Neutrophil (primary cell): ENCODE measurements around the gene ZC3H8.

Experiments
- H3K27ac ChIP-seq: fragments of 200-600 bp; sonication (generic); 2 replicates; pipeline ENCODE4 v1.5.1; 2016; ENCODE audit warnings: mild to moderate bottlenecking, moderate library complexity
- H3K27me3 ChIP-seq: fragments of 200-600 bp; sonication (generic); 2 replicates; pipeline ENCODE4 v1.6.0; 2016; ENCODE audit warnings: mild to moderate bottlenecking
- H3K36me3 ChIP-seq: fragments of 200-600 bp; sonication (generic); 2 replicates; pipeline ENCODE4 v1.5.1; 2017
- H3K4me1 ChIP-seq, 2 experiments: fragments of 200-600 bp in 1 of 2; sonication (generic) in 1 of 2; 1 replicate in 1 of 2; 2 replicates in 1 of 2; pipeline versions ENCODE4 v1.5.1 to v1.6.1; 2013 to 2016; ENCODE audit warnings: low read depth in 1 of 2, low read length in 1 of 2, mild to moderate bottlenecking in 1 of 2, moderate library complexity in 1 of 2; ENCODE audit not compliant: control insufficient read depth in 1 of 2, insufficient read depth in 1 of 2
- H3K4me3 ChIP-seq, 2 experiments: fragments of 200-600 bp in 1 of 2; sonication (generic) in 1 of 2; 1 replicate in 1 of 2; 2 replicates in 1 of 2; pipeline ENCODE4 v1.5.1; 2013 to 2016; ENCODE audit warnings: low read depth in 1 of 2, low read length in 1 of 2, mild to moderate bottlenecking in 1 of 2, moderate library complexity in 1 of 2
- H3K9me3 ChIP-seq: fragments of 200-600 bp; sonication (generic); 2 replicates; pipeline ENCODE4 v1.5.1; 2016
- CTCF ChIP-seq: fragments of 200-600 bp; sonication (generic); IDR thresholded peaks from 2 replicates; pipeline ENCODE4 v1.5.1; 2016; ENCODE audit warnings: antibody characterized with exemption

Gene ZC3H8

GRCh38 chr2:112257575-112257974 lies 2.7 kb upstream of the ZC3H8 start:
- no peak for TF ChIP-seq CTCF
- Histone ChIP-seq H3K36me3 (no peaks in the 10 kb centered on the region), H3K27me3 (no peaks in the 10 kb centered on the region), H3K9me3 (no peaks in the 10 kb centered on the region), H3K4me1 (peaks cover 58 to 64% of the 10 kb centered on the region in 2 experiments), H3K27ac (peak overlapping the region; percentile 83), H3K4me3 (no peak overlapping the region)

DNA sequence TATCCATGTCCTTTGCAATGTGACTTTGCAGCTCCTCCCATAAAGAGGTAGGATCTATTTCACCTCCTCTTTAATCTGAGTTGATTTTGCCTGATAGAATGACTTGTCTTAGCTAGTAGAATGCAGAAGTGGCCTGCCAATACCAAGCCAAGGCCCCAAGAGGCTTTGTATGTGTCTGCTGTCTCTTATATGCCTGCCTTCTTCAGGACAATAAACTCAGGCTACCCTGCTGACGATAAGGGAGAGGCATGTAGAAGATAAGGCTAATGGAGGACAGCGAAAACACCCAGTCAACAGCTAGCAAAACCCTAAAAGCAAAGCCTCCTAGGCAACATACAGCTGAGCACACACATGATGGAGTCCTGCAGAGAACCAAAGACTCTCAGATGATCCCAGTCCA lies 1.8 kb upstream of the ZC3H8 start:
- H3K4me3 ChIP-seq = no peak overlapping the region
- H3K36me3 ChIP-seq = no peaks in the 10 kb centered on the region
- H3K27ac ChIP-seq = peak overlapping the region; percentile 83
- TF ChIP-seq CTCF = no peak
- no peaks in the 10 kb centered on the region for H3K9me3 ChIP-seq
- H3K4me1 ChIP-seq = peaks cover 58 to 64% of the 10 kb centered on the region in 2 experiments
- H3K27me3 ChIP-seq = no peaks in the 10 kb centered on the region

DNA sequence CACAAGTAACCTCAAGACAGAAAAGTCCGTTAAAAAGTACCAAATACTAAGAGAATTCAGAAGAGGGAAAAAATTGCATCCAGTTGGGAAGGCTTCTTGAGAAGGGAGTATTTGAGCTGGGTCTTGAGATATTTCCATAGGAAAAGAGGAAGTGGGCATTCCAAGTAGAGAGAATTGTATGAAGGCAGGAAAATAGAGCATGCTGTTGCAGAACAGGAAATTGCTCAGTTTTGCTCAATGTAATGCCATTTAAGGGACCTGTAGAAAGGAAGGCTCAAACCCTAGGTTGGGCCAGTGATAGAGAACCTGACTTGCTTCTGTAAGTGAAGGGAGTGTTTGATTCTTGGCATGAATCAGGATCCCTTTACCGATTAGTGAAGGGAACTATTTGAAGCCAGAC lies 1.0 kb upstream of the ZC3H8 start:
- Histone ChIP-seq H3K36me3 (no peaks in the 10 kb centered on the region), H3K4me3 (peak overlapping the region; percentile 15 to 83)

DNA sequence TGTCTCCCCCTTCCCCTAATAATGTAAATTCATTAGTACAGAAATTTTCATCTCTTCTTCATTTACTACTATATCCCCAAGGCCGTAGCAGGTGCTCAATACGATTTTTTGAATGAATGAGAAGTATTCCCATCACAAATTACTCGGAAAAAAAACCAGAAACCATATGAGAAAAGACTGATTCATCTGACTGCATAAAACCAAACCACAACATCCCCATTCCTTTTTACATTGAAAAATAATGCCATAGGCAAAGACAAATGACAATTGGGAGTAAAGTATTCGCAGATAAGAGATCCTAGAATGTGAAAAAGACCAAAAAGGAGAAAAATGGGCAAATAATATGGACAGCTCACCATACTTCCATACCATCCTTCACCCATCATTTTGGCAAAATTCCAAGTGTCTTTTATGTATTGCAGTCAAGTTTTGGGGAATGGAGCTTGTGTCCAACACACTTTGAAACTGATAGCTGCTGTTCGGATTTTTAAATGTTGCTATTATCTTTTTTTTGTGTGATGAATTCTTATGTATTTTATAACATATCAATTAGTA lies 1.5 kb downstream of the ZC3H8 start:
- Histone ChIP-seq H3K4me3 (no peak overlapping the region), H3K36me3 (peaks cover 5% of the 10 kb centered on the region), H3K4me1 (peaks cover 43 to 47% of the 10 kb centered on the region in 2 experiments), H3K27ac (no peak overlapping the region), H3K27me3 (no peaks in the 10 kb centered on the region), H3K9me3 (no peaks in the 10 kb centered on the region)
- TF ChIP-seq CTCF = no peak

More for the DNA sequence above, 1.0 kb upstream of the ZC3H8 start:
- no peaks in the 10 kb centered on the region for H3K9me3 ChIP-seq
- no peak for TF ChIP-seq CTCF
- peaks cover 58 to 64% of the 10 kb centered on the region in 2 experiments for H3K4me1 ChIP-seq
- H3K27me3 ChIP-seq = no peaks in the 10 kb centered on the region
- peak overlapping the region; percentile 83 for H3K27ac ChIP-seq

DNA sequence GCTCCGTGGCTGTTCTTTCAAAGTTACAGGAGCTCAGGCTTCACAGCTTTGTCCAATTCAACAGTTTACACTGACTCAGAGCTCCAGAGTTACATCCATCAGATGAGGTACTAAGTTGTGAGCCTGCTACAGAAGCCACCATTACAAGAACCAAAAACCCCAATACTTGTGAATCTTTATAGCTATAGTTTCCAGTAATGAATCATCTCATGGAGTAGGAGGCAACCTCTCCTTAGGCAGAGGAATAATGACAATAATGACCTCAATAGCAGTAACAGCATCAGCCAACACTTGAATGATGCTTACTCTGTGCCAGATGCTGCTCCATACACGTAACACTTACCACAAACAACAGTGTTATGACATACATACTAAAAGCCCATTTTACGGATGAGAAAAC lies 3.6 kb downstream of the ZC3H8 start:
- no peak overlapping the region for H3K27ac ChIP-seq
- H3K36me3 ChIP-seq = peaks cover 22% of the 10 kb centered on the region
- H3K27me3 ChIP-seq = no peaks in the 10 kb centered on the region
- no peak overlapping the region for H3K4me3 ChIP-seq
- H3K9me3 ChIP-seq = no peaks in the 10 kb centered on the region
- H3K4me1 ChIP-seq = peaks cover 25 to 28% of the 10 kb centered on the region in 2 experiments
- no peak for TF ChIP-seq CTCF
